AG09319 (cell line): ENCODE measurements around the gene KIZ.

ENCODE experiments used
- DNase-seq: peaks from one replicate; pipeline ENCODE4 v3.0.0-alpha.2; 2010; ENCODE audit warnings: low read depth; ENCODE audit errors: extremely low read depth
- CTCF ChIP-seq: IDR thresholded peaks from 2 replicates; pipeline ENCODE4 v1.5.1; 2011; ENCODE audit warnings: low read depth, mild to moderate bottlenecking, inconsistent platforms, low read length, moderate library complexity

Gene KIZ

GRCh38 chr20:21265261-21266190 is 139.6 kb downstream of the KIZ start:
- TF ChIP-seq CTCF = no peak
- DNase-seq = no peak

- DNase-seq = no peak
- TF ChIP-seq CTCF = no peak
These were observed 140.3 kb downstream of the KIZ start for GRCh38 chr20:21266191-21266536.

- DNase-seq = no peak
- no peak for TF ChIP-seq CTCF
These were observed 143.9 kb downstream of the KIZ start for GRCh38 chr20:21269772-21270171.

GRCh38 chr20:21270806-21271205 is 144.9 kb downstream of the KIZ start:
- DNase-seq = no peak
- no peak for TF ChIP-seq CTCF

GRCh38 chr20:21272279-21272678 is 146.4 kb downstream of the KIZ start:
- no peak for TF ChIP-seq CTCF
- DNase-seq = no peak

- TF ChIP-seq CTCF = no peak
- DNase-seq = no peak
These were observed 146.8 kb downstream of the KIZ start for GRCh38 chr20:21272679-21273078.

- DNase-seq = no peak
- no peak for TF ChIP-seq CTCF
These were observed 148.0 kb downstream of the KIZ start for GRCh38 chr20:21273755-21274386.
